DMS79 treated with DMSO at 0.1 percent for 48 hours (cell line): ENCODE results near the gene CHN2.

ENCODE experiments used
- DNase-seq: peaks from one replicate; lab custom pipeline; 2025; lab: John Stamatoyannopoulos, UW

CHN2 gene

DNA sequence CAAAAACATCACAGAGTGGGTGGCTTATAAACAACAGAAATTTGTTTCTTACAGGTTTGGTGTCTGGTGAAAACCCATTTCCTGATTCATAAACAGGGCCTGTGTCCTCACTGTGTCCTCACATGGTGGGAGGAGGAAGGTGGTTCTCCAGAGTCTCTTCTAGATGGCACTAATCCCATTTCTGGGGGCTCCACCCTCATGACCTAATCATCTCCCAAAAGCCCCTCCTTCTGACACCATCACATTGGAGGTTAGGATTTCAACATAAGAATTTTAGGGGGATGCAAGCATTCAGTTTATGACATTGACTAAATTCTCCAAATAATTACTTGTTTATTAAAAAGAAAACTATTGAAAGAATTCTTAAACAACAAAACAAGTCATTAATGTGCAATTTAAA is 116.0 kb downstream of the CHN2 start:
- DNase-seq: no peak

DNA sequence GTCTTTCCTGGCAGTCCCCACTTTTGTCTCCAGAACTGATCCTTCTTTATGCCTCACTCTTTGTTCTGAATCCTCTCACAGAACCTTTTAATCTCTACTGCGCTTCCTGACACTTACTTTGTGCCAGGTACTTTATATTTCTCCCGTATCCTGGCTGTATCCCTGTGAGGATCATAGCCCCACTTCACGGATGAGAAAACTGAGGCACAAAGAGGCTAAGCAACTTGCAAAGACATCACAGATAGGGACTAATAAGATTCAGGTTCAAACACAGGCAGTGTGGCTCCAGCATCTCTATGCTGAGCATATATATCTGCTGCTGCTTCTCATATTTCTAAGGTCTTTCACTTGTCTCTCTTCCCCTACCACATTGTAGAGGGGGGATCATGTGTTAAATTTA is 116.7 kb downstream of the CHN2 start:
- no peak for DNase-seq

DNA sequence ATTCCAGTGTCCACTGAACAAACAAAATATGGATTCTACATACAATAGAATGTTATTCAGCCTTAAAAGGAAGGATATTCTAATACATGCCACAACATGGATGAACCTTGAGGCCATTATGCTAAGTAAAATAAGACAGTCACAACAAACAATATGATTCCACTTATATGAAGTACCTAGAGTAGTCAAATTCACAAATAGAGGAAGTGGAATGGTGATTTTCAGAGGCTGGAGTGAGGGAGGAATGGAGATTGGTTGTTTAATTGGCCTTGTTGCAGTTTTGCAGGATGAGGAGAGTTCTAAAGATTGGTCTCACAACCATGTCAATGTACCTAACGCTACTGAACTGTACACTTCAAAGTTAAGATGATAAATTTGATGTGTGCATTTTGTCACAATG is 119.6 kb downstream of the CHN2 start:
- DNase-seq: no peak

DNA sequence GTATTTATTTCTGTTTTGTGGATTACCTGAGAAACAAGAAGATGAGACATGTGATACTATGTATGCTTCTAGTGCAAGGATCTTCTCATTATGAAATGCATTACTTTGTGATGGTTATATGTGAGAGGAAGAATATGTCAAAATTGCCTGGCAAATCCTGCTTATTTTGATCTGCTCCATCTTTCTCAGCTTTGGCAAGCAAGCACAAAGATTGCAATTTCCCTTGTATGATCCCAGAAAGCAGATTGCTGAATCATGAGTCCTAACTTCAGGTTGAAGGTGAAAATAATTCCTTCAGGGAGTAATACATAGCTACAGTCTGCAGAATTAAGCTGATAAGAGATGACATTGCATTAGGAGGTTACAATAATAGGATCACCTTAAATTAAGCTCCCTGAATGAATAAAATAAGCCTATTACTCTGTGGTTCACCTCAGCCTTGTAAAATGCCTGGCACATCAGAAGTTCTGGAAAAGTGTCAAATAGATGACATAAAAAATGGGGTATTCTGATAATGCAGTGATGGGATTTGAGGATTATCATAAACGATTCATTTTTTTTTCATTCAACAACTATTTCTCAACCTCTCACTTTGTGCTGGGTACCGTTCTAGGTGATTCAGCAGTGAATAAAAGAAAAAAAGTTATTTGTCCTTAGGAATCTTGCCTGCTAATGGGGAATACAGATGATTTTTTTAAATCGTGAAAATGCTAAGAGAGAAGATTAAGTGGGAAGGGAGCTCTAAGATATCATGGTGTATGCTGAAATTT is 120.7 kb downstream of the CHN2 start:
- no peak for DNase-seq

DNA sequence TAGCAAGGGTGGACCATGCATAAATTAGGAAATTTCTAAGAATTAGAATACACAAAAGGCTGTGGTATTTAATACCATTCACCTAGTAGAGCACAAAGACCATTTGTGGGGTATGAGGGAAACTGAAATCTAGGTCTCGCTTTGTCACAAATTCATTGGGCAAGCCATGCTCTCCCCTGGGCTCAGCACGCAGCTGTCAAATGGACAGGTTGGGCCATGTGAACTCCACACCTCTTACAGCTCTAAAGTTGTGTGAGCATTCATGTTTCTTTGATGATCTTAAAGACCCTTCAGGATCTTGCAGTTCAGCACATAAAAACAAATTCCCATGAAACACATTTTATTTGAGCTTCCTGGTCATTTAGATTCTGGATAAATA is 121.3 kb downstream of the CHN2 start:
- no peak for DNase-seq

DNA sequence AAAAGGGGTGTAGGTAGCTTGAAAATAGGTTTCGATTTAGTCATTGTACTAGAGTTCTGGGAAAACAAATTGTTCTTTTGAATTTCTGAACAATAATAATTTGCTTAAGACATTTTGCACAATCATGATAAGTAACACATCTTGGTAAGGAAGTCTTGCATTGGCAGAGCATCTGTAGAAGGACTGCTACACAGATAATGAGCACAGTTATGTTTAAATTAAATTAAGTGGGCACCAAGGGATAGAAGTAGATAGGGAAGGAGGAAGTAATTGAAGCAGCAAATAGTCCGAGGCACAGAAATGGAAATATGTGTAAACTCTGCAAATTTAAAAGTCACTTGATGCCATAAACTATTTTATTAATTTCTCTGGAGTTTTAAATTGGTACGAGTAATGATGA is 122.4 kb downstream of the CHN2 start:
- no peak for DNase-seq

DNA sequence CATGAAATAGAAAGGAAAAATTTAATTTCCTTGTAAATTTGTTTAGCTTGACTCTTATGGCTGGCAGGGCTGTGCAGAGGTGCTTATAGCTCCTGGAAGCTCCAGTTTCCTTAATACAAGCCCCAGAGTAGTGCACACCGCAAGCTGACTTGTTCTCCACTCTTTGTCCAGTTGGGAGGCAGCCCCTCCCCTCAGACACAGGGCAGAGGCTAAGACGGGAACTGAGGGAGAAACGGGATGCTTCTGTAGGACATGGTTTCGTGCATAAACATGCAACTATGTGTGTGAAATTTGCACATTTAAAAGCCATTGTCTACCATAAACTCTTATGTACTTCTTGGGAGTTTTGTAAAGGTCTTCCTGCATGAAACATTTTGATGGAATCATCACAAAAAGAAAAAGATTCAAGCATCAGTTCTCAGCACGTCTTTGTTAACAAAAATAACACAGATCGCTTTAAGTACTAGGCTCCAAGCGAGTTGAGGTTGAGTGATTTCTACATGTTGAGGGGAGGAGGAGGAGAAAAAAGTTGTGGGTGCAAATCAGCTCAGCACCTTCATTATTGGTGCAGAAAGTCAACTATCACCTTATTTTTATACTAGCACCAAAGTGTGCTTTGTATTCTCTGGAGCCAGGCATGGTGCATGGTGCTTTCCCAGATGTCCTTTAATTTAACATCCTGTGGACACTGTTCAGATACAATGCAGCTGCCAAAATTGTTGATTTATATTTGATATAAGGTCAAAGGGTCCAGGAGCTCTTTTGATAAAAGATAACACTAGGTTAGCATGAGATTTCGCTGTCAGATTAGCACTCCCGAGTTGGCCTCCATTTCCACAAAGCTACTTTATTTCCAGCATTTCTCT is 124.5 kb downstream of the CHN2 start:
- DNase-seq: no peak

DNA sequence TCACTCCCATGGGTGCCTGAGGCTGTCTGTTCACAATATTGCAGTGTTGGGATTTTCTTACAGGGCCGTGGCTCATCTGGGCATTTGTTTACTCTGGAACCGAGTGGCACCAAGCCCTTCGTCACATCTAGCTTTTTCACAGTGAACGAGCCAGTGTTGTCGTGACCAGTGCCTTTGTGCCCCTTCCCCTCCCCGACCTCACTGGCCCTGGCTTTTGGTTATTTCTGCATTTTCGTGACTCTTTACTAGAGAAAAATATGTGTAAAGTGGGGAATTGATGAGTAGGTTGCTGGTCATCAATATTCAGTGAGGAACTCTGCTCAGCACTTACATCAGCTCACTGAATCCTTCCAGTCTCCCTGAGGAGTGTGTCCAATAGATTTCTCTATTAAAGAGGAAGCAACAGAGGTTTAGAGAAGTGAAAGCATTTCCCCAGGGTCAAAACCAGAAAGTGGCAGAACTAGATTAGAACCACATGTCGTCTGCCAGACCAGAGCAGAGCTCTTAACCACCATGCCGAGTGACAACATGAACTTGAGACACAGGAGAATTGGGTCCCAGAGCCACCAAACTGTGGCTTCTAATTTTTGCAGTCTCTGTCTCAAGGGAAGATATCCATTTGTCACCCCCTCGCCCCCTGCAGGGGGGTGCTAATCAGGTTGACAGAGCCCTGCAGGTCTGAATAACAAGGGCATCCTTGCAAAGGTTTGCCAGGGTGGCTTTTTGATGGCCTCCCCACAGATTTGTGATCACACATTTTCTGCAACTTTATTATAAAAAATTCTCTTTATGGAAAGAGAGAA is 125.3 kb downstream of the CHN2 start:
- no peak for DNase-seq

DNA sequence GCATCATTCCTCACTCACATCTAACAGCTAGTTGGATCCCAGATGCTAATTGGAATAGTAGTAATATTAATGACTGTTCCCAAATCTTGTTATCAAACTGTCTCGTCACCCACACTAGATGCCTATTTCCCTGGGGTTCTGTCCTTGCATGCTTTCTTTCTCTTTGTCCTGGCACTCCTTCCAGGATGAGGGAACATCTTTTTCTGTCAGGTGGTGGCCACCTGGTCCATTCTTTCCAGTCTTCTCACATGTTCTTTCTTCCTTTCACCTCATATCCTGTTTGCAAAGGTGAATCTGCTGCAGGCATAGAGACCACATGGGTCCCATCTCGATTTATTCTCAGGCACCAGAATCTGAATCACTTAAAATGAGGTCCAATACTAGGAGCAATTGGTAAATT is 126.0 kb downstream of the CHN2 start:
- DNase-seq: no peak

DNA sequence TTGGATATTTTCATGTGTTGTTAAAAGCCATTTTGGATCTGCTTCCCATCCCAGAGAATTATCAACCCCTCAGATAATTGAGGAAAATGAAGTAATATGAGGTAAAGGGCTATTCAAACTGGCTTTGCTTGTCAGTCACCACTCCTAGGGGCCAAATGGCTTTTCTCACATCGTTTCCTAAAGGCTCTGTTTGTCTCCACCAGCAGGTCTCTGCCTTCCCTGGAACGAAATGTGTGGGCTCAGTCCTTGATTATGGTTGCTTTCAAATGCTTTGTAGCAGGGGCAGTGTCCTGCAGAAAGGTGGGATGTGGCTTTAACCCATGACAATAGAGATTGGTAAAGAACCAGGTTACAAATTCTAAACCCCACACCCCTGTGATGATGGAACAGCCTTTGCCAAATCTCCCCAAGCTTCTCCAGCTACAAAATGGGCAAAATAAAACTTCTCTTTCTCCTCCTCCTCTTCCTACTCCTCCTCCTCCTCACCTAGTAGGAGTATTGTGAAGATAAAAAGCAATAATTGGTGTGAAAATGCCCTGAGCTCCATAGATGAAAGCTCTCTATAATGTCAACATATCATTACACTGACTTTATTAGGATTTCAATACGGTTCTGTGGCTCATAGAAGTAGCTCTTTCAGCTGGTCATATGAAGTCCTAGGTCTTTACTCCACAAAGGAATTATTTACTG is 127.6 kb downstream of the CHN2 start:
- DNase-seq: no peak

DNA sequence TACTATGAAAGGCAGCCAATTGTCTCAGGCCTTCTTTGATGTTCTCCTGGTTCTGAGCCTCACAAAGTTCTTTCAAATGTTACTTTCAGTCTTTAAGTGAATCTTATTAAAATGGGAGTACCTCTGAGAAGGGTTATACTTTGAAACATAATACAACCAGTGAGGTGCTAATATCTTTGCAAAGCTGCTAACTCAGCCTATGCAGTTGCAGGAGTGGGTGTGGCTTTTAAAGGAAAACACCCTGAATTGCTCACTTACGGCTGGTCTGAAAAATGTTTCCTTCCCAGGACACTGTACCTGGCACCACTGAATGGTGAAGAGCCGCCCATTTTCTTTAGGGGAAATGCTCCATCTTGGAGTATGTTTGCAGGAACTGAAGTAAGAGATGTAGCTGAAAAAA is 130.9 kb downstream of the CHN2 start:
- no peak for DNase-seq

DNA sequence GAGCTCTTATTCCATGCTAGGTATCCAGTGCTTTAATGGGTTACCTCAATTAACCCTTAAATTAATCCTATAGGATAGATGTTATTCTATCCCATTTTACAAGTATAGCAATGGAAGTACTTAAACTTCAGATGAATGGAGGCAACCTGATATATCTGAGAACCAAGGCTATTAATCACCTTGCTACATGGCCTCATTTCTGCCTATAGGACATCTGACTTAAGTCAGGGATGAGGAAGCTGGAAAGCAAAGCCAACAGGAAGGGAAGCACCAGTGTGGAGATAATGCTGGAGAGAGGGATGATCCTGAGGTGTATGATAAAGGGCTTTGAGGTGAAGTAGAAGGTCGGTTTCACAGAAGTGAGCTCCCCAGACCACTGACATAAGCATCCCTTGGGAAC is 132.3 kb downstream of the CHN2 start:
- DNase-seq: no peak

DNA sequence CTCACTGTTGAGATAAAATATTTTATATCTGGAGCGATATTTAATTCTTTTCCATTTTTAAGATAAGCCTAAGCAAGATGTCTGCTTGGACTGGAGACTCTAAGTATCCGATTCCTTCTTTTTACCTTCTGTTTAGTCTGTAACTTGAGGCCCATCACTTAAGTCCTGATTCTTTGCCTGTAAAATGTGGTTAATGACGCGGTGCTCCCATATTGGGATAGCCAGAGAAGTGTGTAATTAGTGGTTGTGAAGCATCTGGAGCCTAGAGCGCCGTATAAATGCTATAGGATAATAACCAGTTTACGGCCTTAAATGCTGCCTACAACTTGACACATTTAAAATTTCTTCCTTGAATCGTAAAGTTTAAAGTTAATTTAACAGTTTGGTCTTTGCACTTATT is 132.9 kb downstream of the CHN2 start:
- peak; percentile 96 for DNase-seq

DNA sequence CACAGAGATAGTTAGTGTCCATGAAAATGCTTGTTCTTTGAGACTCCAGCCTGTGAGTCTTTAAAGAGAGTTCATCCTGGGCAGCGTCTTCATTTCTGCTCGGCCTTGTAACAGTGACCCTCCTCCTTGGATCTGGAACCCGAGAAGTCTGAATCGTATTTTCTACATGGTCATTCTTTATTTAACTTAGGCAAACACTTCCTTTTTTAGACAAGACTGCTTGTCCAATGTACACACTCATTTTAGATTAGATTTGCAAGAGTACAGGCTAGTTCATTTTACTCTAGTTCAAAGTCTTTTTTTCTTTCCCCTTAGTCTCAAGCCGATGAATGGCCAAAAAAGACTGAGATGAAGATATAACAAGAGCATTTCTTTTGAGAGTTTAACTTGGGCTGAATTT is 133.5 kb downstream of the CHN2 start:
- peak; percentile 69 for DNase-seq

DNA sequence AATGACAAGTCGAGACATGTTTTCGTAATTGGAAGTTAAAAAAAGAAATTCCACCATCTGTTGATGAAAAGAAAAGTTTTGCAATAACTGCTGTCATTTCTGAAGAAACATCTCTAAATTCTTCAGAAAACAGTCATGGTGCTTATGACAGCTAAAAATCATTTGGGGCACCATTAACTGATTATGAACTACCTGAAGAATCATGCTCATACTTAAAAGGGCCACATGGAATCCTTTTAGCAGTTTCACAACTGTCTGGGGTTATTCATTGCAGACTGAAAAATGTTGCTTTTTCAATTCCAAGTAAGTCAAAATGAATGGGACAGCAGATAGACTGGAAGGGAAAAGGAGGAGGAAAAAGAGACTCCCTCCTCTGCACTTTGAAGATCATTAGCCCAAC is 134.2 kb downstream of the CHN2 start:
- DNase-seq: peak; percentile 18

DNA sequence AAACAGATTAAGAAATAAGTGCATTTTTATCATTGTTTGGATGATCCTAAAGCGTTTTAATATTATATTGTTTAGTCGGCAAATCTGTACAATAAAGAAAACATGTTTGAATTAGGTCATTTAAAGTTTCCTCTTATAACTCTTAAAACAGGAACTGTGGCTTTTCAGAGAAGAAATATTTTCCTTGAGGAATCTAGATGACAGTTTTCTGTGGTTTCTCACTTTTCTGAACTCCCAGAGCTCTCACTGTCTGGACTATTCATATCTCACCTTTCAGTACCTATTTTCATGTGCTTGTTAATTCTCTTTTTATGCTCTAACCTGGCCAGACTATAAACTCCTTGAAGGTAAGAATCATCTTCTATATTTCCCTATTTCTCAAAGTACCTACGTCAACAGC is 135.1 kb downstream of the CHN2 start:
- DNase-seq: no peak

DNA sequence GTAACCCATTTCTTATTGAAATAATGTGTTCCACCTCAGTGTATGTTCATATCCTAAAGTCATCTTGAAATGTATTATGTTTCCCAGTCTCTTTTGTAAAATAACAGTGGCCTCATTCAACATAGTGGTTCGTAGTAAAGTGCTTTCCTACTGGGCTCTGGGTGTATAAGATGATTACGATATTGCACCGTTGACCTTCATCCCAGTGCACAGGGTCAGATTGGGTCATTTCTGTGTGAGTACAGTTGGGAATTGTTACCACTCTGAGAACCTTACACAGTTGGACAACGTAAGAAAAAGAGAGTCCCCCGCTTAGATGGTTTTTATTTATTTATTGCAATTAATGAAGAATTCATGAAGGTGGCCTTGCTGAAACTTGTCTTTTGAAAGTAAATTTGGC is 135.6 kb downstream of the CHN2 start:
- peak; percentile 39 for DNase-seq

DNA sequence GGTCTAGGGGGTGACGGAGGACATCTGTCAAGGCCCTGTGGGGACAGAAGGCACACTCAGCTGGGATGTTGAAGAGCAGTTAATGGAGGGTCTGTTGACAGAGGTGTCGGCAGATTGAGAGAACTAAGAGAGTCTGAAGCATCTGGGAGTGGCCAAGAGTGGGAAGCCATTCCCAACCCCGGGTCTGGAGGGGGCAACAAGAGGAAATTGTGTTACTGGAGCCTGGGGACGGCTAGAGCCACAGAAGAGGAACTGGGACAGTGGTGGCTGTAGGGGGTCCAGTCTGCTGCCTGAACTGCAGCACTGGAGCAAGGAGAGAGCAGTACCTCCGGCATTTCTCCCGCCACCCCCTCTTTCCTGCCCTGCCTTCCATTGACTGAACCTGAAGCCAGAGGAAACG is 136.6 kb downstream of the CHN2 start:
- peak; percentile 94 for DNase-seq

DNA sequence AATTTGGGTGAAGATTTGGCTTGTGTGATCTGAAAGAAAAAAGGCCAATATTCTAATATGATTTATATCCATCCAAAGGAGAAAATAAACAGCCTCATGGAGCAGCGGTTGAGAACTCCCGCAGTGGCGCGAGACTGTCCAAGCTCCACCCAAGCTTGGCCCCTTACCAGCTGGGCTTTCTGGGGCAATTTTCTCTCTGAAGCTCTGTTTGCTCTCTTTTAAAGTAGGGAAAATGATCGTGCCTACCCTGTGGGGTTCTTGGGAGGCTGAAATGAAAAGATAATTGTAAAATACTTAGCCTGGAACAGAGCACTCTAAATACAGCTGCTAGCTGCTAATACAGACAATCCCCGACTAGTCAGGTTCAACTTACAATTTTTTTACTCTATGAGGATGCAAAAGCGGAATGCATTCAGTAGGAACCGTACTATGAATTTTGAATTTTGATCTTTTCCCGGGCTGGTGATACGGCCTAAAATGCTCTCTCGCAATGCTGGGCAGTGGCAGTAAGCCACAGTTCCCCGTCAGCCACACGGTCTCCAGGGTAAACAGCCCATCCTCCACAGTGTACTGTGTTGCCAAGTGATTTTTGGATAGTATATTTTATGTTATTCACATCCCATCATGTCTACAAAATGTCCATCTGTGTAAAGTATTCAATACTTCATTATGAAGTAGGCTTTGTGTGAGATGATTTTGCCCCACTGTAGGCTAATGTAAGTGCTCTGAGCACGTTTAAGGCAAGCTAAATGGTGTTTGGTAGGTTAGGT is 137.7 kb downstream of the CHN2 start:
- DNase-seq: peak; percentile 94

DNA sequence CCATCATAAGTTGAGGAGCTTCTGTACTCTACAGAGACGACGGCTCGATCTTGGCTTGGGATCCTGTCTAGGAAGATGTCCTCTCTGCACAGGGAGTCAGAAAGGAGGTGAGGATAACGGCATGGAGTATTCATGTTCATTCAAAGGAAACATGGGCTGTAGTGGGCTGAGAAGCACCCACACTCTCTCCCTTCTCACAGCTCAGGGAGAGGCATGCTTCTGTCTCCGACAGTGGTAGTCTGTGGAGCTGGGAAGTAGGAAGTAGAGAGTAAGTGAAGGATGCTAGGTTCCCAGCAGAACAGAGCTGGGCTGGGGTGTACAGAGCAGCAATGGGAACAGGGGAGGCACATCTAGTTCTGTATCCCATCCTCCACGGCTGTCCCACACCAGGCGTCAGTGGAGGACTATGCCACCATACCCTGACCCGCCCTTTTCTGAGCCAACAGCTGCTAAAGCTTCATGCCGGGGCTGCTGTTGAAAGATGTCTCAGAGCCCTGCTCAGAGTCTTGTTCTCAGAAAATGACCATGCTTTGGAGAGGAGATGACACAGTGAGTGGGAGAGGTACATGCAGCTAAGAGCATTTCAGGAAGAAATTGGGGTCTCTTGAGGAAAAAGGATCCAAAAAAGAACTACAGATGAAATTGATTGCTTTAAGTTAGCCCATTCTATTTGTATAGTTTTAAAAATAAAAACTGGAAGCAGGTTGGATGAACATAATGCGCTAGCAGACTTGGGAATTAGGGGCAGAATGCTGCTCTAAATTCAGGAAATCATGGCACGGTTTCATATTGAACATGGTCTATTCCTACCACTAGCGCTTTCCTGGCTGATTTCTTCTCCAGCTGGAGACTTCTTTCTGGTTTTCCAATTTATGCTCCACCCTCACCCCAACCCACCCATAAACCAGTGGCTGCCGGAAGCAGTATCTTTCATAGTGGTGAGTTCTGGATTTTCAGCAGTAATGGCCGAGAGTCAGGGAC is 138.6 kb downstream of the CHN2 start:
- DNase-seq: peak; percentile 60
